Coronary artery (tissue), 2 donors: ENCODE data around the gene NTM.

Experiments
- DNase-seq: peaks from one replicate; pipeline ENCODE4 v3.0.0-alpha.2; 2017; ENCODE audit warnings: low spot score
- H3K27ac ChIP-seq, 2 donors: fragments of 200-600 bp; sonication (generic); one replicate each; pipeline ENCODE4 v1.5.1; 2016 to 2019
- H3K4me3 ChIP-seq: fragments of 200-600 bp; sonication (generic); 2 replicates; pipeline ENCODE4 v1.5.1; 2016; ENCODE audit warnings: mild to moderate bottlenecking, moderate library complexity
- CTCF ChIP-seq: fragments of 200-600 bp; sonication (generic); IDR thresholded peaks from one replicate; pipeline ENCODE4 v1.5.1; 2019; ENCODE audit warnings: antibody characterized with exemption

NTM gene

GRCh38 chr11:131568318-131568717, 197.9 kb downstream of the NTM start:
- DNase-seq: no peak
- no peak for TF ChIP-seq CTCF
- Histone ChIP-seq H3K27ac (no peak overlapping the region), H3K4me3 (no peak overlapping the region)

- H3K27ac ChIP-seq: no peak overlapping the region
- no peak for TF ChIP-seq CTCF
- H3K4me3 ChIP-seq: no peak overlapping the region
- DNase-seq: no peak
Measured at GRCh38 chr11:131571571-131571970, 201.2 kb downstream of the NTM start.

GRCh38 chr11:131572423-131572822, 202.0 kb downstream of the NTM start:
- H3K27ac ChIP-seq: no peak overlapping the region
- H3K4me3 ChIP-seq: no peak overlapping the region
- DNase-seq: no peak
- no peak for TF ChIP-seq CTCF

- no peak overlapping the region for H3K4me3 ChIP-seq
- DNase-seq: no peak
- no peak for TF ChIP-seq CTCF
- H3K27ac ChIP-seq: no peak overlapping the region
Measured at GRCh38 chr11:131579932-131580387, 209.5 kb downstream of the NTM start.

GRCh38 chr11:131580476-131580875, 210.1 kb downstream of the NTM start:
- no peak for TF ChIP-seq CTCF
- no peak overlapping the region for H3K4me3 ChIP-seq
- H3K27ac ChIP-seq: no peak overlapping the region
- DNase-seq: no peak

- no peak for TF ChIP-seq CTCF
- Histone ChIP-seq H3K27ac (no peak overlapping the region), H3K4me3 (no peak overlapping the region)
- no peak for DNase-seq
Measured at GRCh38 chr11:131581046-131581445, 210.6 kb downstream of the NTM start.

GRCh38 chr11:131582021-131582525, 211.7 kb downstream of the NTM start:
- Histone ChIP-seq H3K27ac (no peak overlapping the region), H3K4me3 (no peak overlapping the region)
- DNase-seq: no peak
- TF ChIP-seq CTCF: no peak
